GM19193 (cell line): ENCODE results near the gene MRTO4.
A peak's percentile ranks its signal among the peaks of the same experiment; 100 is the strongest.
"Not testable (repeated sequence)": the region's sequence is repeated elsewhere in the genome, so short reads cannot be mapped to it uniquely, and the experiment has no call there.

Experiments
- POLR2A ChIP-seq: IDR thresholded peaks from 4 replicates; pipeline ENCODE4 v1.6.1; 2011; ENCODE audit not compliant: insufficient read depth, insufficient read length; ENCODE audit errors: extremely low read depth

MRTO4 gene

DNA sequence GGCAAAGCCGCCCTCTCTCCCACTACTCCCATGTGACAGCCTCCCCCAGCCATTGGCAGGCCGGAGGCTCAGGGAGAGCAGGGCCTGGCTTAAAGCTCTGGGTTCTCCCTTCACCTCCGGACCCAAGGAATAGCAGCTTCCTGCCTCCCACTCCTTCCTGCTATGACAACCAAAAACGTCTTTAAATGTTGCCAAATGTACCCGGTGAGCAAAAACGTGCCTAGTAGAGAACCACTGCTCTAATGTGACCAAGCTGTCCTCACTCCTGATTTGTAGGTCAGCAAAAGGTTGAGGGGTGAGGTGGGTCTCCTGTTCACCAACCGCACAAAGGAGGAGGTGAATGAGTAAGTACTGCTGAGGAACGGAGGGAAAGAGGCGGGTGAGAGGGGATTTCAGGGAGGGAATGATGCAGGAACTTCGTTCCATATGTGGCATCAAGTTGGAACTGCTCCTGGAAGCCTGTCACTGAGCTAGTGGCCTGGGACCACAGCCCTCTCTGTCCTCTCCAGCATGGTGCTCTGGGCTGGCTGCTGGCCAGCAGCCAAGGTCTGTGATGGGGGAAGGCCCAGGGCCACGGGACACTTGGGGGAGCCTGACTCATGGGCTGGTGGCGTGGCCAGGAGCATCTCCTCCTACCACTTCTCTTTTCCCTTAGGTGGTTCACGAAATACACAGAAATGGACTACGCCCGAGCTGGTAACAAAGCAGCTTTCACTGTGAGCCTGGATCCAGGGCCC lies 5.7 kb downstream of the MRTO4 start:
- no peak for TF ChIP-seq POLR2A

DNA sequence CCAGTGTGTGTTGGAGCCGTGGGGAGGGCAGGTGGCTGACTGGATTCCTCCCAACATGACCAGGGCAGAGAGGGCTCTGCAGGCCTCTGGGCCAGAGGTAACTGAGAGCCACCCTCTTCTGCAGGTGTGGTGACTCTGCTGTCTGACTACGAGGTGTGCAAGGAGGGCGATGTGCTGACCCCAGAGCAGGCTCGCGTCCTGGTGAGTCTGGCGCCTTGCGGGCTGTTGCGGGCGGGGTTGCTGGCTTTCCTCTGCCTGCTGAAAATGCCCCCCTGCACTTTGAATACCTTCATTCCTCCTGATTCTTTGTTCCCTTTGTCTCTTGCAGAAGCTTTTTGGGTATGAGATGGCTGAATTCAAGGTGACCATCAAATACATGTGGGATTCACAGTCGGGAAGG lies 6.7 kb downstream of the MRTO4 start:
- no peak for TF ChIP-seq POLR2A

- no peak for TF ChIP-seq POLR2A
Measured at GRCh38 chr1:19260211-19261138, 8.9 kb downstream of the MRTO4 start.

DNA sequence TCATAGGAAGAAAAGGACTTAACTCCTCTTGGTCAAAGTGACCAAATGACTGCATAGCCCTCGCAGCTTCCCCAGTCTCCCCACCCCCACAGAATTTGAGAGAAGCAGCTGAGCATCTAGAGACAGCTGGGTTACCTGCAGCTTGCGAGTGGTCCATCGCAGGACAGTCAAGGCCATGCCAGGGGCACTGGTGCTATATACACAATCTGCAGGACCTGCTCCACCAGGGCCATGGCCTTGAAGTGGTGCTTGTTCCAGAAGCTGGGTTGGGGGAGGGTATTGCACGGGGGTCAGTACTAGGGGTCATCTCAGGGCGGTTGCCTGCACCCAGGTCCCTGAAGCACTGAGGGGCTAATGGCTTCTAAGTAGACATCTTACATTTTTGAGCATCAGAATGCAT lies 10.4 kb downstream of the MRTO4 start:
- TF ChIP-seq POLR2A: peak; percentile 25

- TF ChIP-seq POLR2A: no peak
Measured at GRCh38 chr1:19262744-19263143, 11.1 kb downstream of the MRTO4 start.

DNA sequence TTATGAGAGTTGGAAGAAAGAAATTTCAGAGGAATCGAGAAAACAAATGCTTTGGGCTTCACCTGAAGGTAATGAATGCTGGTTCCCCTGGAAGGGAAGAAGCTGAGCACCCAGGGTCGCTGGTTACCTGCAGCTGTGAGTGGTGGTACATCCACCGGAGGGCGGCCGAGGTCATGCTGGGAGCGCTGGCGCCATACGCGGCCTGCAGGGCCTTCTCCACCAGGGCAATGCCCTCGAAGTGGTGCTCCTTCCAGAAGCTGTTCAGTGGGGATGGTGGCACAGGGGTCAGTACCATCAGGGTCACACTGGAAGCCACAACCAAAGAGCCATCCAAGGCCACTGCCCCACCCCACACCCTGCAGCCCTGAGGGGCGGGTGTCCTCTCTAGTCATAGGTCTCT lies 16.8 kb downstream of the MRTO4 start:
- no peak for TF ChIP-seq POLR2A

- TF ChIP-seq POLR2A: no peak
Measured at GRCh38 chr1:19272064-19272463, 20.5 kb downstream of the MRTO4 start.

GRCh38 chr1:19273106-19273843 lies 21.7 kb downstream of the MRTO4 start:
- no peak for TF ChIP-seq POLR2A

DNA sequence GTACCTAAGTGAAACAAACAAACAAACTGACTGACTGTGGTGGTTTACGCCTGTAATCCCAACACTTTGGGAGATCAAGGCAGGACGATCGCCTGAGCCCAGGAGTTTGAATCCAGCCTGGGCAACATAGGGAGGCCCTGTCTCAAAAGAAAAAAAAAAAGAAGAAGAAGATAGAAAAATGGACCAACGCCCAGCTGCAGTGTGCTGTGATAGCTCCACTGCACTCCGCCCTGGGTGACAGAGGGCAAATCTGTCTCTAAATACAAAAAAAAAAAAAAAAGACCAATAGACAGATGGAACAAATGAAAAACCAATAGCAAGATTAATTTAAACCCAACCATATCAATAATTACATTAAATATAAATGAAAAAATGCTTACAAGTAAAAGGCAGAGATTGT lies 23.0 kb downstream of the MRTO4 start:
- TF ChIP-seq POLR2A: no peak

DNA sequence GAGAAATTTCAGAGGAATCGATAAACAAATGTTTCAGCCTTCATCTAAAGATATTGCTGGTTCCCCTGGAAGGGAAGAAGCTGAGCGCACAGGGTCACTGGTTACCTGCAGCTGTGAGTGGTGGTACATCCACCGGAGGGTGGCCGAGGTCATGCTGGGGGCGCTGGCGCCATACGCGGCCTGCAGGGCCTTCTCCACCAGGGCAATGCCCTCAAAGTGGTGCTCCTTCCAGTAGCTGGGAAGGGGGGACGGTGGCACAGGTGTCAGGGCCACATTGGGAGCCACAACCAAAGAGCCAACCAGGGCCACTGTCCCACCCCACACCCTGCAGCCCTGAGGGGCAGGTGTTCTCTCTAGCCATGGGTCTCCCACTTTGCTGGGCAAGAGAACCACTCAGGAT lies 32.3 kb downstream of the MRTO4 start:
- no peak for TF ChIP-seq POLR2A

GRCh38 chr1:19284881-19285280 lies 33.3 kb downstream of the MRTO4 start:
- no peak for TF ChIP-seq POLR2A

GRCh38 chr1:19287436-19288185 lies 36.0 kb downstream of the MRTO4 start:
- TF ChIP-seq POLR2A: no peak

GRCh38 chr1:19288324-19289241 lies 37.0 kb downstream of the MRTO4 start, which contains the start of gene AKR7A3:
Gene AKR7A3 (minus strand): TSS chr1:19288770. CDS start chr1:19288709, 61 bp downstream.
- not testable (repeated sequence) for TF ChIP-seq POLR2A
